Measurements from ENCODE around the gene ZBTB32. TPM values are rescaled to one million over a fixed set of nuclear protein-coding genes. Genes with fewer than 3 reads are reported as not detected.

Gene ZBTB32
- total RNA-seq, 1 donor from 2014 or later, result not detected

DNA sequence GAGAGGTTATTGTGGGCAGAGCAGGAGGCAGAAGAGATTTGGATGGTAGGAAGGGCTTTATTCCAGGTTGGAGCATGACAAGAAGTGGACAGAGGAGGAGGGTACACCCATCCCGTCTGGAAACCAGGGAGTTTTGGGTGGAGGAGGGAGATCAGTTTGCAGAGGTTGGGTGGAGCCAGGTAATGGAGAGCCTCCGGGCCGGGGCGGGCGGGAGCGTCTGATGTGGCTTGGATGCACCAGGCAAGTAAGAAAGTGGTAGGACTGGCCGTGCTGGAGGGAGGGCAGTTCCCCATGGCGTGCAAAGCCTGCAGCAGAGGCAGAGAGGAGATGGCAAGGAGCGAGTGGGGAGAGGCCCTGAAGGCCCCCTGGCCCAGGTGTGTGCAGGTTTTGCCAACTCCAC is 27.0 kb downstream of the ZBTB32 start:
- H3K36me3 Mint-ChIP-seq (ENCODE audit: low read depth), result peaks cover 45% of the 10 kb centered on the region
- H3K4me3 Mint-ChIP-seq (ENCODE audit: unreplicated experiment), result no peak overlapping the region
- H3K9me3 Mint-ChIP-seq (ENCODE audit: low read depth), result no peaks in the 10 kb centered on the region
- no peak for DNase-seq (ENCODE audit: low spot score)
- no peaks in the 10 kb centered on the region for H3K27me3 Mint-ChIP-seq (ENCODE audit: low read depth)
- TF ChIP-seq, protein P1, sequence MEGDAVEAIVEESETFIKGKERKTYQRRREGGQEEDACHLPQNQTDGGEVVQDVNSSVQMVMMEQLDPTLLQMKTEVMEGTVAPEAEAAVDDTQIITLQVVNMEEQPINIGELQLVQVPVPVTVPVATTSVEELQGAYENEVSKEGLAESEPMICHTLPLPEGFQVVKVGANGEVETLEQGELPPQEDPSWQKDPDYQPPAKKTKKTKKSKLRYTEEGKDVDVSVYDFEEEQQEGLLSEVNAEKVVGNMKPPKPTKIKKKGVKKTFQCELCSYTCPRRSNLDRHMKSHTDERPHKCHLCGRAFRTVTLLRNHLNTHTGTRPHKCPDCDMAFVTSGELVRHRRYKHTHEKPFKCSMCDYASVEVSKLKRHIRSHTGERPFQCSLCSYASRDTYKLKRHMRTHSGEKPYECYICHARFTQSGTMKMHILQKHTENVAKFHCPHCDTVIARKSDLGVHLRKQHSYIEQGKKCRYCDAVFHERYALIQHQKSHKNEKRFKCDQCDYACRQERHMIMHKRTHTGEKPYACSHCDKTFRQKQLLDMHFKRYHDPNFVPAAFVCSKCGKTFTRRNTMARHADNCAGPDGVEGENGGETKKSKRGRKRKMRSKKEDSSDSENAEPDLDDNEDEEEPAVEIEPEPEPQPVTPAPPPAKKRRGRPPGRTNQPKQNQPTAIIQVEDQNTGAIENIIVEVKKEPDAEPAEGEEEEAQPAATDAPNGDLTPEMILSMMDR (IDR thresholded peaks at IDR 0.05), result no peak
- no peak overlapping the region for H3K27ac Mint-ChIP-seq (ENCODE audit: unreplicated experiment)
- no peaks in the 10 kb centered on the region for H3K4me1 Mint-ChIP-seq (ENCODE audit: low read depth)

DNA sequence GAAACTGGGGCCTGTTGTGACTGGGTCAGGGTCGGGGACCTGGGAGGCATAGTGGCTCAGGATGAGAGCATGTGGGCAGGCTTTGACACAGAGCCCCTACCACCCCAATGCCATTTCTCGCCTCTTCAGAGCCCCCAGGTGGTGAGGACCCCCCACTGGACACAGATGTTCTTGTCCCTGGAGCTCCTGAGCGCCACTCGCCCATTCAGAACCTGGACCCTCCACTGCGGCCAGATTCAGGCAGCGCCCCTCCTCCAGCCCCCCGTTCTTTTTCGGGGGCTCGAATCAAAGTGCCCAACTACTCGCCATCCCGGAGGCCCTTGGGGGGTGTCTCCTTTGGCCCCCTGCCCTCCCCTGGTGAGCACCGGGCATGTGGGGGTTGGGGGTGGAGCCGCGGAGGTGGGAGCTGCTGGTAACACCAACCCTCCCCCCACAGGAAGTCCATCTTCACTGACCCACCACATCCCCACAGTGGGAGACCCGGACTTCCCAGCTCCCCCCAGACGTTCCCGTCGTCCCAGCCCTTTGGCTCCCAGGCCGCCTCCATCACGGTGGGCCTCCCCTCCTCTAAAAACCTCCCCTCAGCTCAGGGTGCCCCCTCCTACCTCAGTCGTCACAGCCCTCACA is 27.5 kb downstream of the ZBTB32 start:
- Mint-ChIP-seq H3K36me3 (ENCODE audit: low read depth) (peaks cover 48% of the 10 kb centered on the region), H3K9me3 (ENCODE audit: low read depth) (no peaks in the 10 kb centered on the region), H3K27ac (ENCODE audit: unreplicated experiment) (no peak overlapping the region), H3K4me3 (ENCODE audit: unreplicated experiment) (no peak overlapping the region), H3K27me3 (ENCODE audit: low read depth) (no peaks in the 10 kb centered on the region), H3K4me1 (ENCODE audit: low read depth) (no peaks in the 10 kb centered on the region)
- no peak for DNase-seq (ENCODE audit: low spot score)
- TF ChIP-seq, protein P1 (IDR thresholded peaks at IDR 0.05), result no peak

DNA sequence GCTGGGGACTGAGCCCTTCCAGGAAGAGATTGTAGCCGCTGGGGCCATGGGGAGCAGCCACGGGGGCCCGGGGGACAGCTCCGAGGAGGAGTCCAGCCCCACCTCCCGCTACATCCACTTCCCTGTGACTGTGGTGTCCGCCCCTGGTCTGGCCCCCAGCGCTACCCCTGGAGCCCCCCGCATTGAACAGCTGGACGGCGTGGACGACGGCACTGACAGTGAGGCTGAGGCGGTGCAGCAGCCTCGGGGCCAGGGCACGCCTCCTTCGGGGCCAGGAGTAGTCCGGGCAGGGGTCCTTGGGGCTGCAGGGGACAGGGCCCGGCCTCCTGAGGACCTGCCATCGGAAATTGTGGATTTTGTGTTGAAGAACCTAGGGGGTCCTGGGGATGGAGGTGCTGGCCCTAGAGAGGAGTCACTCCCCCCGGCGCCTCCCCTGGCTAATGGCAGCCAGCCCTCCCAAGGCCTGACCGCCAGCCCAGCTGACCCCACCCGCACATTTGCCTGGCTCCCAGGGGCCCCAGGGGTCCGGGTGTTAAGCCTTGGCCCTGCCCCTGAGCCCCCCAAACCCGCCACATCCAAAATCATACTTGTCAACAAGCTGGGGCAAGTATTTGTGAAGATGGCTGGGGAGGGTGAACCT is 28.3 kb downstream of the ZBTB32 start:
- Mint-ChIP-seq H3K4me3 (ENCODE audit: unreplicated experiment) (no peak overlapping the region), H3K27me3 (ENCODE audit: low read depth) (no peaks in the 10 kb centered on the region), H3K4me1 (ENCODE audit: low read depth) (no peaks in the 10 kb centered on the region), H3K9me3 (ENCODE audit: low read depth) (no peaks in the 10 kb centered on the region), H3K36me3 (ENCODE audit: low read depth) (peaks cover 46% of the 10 kb centered on the region), H3K27ac (ENCODE audit: unreplicated experiment) (no peak overlapping the region)
- DNase-seq (ENCODE audit: low spot score), result peak; percentile 89
- TF ChIP-seq, protein P1 (IDR thresholded peaks at IDR 0.05), result no peak

- H3K36me3 Mint-ChIP-seq (ENCODE audit: low read depth), result peaks cover 39% of the 10 kb centered on the region
- H3K27me3 Mint-ChIP-seq (ENCODE audit: low read depth), result no peaks in the 10 kb centered on the region
- TF ChIP-seq, protein P1 (IDR thresholded peaks at IDR 0.05), result no peak
- no peaks in the 10 kb centered on the region for H3K4me1 Mint-ChIP-seq (ENCODE audit: low read depth)
- no peaks in the 10 kb centered on the region for H3K9me3 Mint-ChIP-seq (ENCODE audit: low read depth)
- peak overlapping the region; percentile 1 for H3K27ac Mint-ChIP-seq (ENCODE audit: unreplicated experiment)
- H3K4me3 Mint-ChIP-seq (ENCODE audit: unreplicated experiment), result no peak overlapping the region
- peak; percentile 60 for DNase-seq (ENCODE audit: low spot score)
These were observed 29.1 kb downstream of the ZBTB32 start for GRCh38 chr19:35733180-35734125.

DNA sequence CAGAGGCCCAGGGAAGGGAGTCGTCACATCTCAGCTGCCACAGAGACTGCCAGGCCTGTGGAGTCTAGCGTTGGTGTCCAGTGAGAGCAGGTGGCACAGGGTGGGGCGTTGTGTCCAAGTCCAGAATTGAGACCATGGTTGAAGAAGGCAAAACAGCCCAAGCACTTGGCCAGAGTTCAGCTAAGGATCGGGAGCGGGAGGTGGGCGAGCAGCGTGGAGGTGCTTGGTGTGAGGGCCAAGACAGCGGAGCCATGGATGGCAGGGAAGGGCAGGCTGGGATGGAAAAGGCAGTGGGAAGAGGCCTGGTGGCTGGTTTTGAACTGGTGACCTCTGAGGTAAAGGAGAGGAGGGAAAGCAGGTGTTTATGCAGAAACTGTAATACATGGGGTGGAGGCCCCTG is 29.9 kb downstream of the ZBTB32 start:
- Mint-ChIP-seq H3K27me3 (ENCODE audit: low read depth) (no peaks in the 10 kb centered on the region), H3K27ac (ENCODE audit: unreplicated experiment) (no peak overlapping the region)

More for the DNA sequence above, 29.9 kb downstream of the ZBTB32 start:
- TF ChIP-seq, protein P1 (IDR thresholded peaks at IDR 0.05), result no peak
- Mint-ChIP-seq H3K4me3 (ENCODE audit: unreplicated experiment) (no peak overlapping the region), H3K4me1 (ENCODE audit: low read depth) (no peaks in the 10 kb centered on the region), H3K36me3 (ENCODE audit: low read depth) (peaks cover 35% of the 10 kb centered on the region), H3K9me3 (ENCODE audit: low read depth) (no peaks in the 10 kb centered on the region)
- DNase-seq (ENCODE audit: low spot score), result no peak

Measured in chondrocyte (in vitro differentiated cells).